GM19023 (cell line): ENCODE measurements around the gene NACA2.
"Not testable (repeated sequence)": the region's sequence is repeated elsewhere in the genome, so short reads cannot be mapped to it uniquely, and the experiment has no call there.

Experiments used
- ATAC-seq: cut with Tn5 transposase; IDR thresholded peaks from one replicate; pipeline ENCODE4 v1.9.1; 2021; ENCODE audit warnings: mild to moderate bottlenecking, moderate library complexity; ENCODE audit not compliant: unreplicated experiment

Gene NACA2

GRCh38 chr17:61552560-61552959 is 38.5 kb downstream of the NACA2 start:
- not testable (repeated sequence) for ATAC-seq

GRCh38 chr17:61551255-61551742 is 39.7 kb downstream of the NACA2 start:
- no peak for ATAC-seq

GRCh38 chr17:61547113-61547512 is 43.9 kb downstream of the NACA2 start:
- ATAC-seq: no peak

GRCh38 chr17:61545335-61545938 is 45.6 kb downstream of the NACA2 start:
- ATAC-seq: no peak

GRCh38 chr17:61543786-61544415 is 47.1 kb downstream of the NACA2 start:
- no peak for ATAC-seq

- ATAC-seq: no peak
Measured at GRCh38 chr17:61542027-61542426, 49.0 kb downstream of the NACA2 start.

- no peak for ATAC-seq
Measured at GRCh38 chr17:61540874-61541273, 50.1 kb downstream of the NACA2 start.
